IPS-NIHi11 (cell line): ENCODE data around the gene PRCD.
A peak's percentile ranks its signal among the peaks of the same experiment; 100 is the strongest.
"Not testable (repeated sequence)": the region's sequence is repeated elsewhere in the genome, so short reads cannot be mapped to it uniquely, and the experiment has no call there.

ENCODE experiments used
- DNase-seq: peaks from one replicate; pipeline ENCODE4 v3.0.0; 2012; ENCODE audit warnings: mixed read lengths, low spot score

Gene PRCD

DNA sequence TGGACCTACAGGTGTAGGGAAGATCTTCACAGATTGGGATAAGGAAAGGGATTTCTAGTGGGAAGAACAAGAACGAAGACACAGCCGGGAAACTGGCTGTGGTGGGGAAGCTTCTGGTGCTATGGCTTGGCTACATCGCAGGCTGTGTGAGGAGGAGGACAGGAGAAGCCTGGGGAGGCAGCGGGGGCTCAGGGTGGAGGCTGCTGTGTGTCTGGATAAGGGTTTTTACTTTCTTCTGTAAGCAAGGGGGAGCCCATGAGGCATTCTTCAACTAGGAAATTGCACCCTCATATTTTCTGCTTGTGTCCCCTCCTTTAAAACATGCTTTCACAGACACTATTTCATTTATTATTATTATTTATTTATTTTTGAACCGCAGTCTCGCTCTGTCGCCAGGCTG is 35.7 kb upstream of the PRCD start:
- no peak for DNase-seq

DNA sequence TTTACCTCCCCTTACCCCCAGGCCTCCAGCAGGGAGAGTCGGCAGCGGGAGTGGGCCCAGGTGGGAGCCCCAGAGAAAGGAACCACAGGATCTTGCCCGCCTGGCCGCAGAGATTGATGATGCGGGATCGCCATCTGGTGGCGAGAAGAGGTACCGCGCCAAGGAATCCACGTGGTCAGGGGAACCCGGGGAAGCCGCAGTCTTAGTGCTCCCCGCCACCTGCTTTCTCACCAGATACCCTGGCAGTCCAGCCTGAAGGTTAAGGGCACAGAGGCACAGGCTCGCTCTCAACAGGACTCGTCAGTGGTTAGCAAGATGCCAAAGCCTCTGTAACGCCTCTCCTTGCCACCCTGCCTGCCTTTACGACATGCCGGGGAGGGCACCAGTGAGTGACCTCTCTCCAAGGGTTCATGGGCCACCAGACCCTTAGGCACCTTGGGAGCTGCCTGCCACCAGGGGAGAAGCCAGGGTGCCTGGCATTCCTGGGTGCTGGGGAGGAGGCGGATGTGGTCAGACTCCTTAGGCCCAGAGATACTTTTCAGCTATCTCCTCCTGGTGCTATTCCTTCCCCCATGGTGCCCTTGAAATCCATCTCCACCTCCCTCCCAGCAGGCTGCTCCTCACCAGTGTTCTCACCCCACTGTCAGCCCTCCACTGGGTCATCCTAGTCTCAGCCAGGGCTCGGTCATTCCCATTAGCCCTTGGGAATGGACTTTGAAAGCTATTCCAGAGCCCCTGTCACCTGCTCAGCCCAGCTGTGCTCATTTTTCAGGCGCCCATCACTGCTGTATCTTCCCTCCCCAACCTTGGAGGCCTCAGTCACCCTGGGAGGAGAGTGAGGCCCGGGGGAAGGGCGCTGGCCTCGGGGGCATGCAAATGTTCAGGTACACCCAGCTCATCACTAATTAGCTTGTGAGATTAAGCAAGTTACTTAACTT is 33.2 kb upstream of the PRCD start:
- peak; percentile 90 for DNase-seq

DNA sequence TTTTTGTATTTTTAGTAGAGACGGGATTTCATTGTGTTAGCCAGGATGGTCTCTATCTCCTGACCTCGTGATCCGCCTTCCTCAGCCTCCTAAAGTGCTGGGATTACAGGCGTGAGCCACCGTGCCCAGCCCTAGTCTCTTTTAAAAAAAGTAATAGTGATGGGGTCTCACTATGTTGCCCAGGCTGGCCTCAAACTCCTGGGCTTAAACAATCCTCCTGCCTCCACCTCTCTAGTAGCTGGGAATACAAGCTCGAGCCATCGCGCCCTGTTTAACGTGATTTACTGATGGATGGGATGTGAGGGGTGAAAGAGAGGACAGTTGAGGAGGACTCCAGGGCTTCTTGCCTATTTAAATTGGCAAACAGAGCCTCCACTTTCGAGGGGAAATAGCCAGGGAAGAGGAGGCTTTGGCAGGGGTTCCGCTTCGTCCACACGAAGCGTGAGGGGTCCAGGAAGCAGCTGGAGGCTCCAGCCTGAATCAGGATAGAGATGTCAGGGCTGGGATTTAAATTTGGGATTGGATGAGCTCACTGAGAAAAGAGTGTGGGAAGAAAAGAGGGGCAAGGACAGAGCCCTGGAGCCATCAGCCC is 31.3 kb upstream of the PRCD start:
- DNase-seq, result not testable (repeated sequence)

DNA sequence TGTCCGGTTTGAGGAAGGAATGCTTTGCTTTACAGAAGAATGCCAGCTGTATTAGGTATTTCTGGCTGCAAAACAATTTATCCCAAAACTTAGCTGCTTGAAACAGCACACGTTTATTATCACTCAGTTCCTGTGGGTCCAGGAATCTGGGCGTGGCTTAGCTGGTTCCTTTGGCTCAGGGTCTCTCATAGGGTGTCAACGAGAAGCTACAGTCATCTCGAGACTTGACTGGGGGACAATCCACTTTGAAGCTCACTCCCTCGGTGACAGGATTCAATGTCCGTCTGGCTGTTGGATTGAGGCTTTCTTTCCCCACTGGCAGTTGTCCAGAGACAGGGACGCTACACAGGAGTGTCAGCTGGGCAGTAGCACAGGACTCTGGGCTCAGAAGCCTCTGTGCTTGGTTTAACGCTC is 29.0 kb upstream of the PRCD start:
- no peak for DNase-seq

GRCh38 chr17:76511668-76512365 is 28.0 kb upstream of the PRCD start:
- no peak for DNase-seq

- no peak for DNase-seq
These were observed 27.2 kb upstream of the PRCD start for GRCh38 chr17:76512366-76513305.

DNA sequence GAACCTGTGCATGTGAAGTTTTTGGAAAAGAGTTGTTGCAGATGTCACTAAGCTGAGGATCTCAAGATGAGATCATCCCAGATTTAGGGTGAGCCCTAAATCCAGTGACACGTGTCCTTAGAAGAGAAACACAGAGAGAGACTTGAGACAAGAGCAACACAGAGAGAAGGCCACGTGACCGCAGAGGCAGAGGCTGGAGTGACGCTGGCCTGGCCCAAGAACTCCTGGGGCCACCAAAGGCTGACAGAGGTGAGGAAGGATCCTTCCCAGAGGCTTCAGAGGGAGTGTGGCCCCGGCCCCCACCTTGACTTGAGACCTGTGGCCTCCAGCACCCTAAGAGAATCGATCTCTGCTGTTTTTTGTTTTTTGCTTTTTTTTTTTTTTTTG is 26.5 kb upstream of the PRCD start:
- DNase-seq, result no peak

- not testable (repeated sequence) for DNase-seq
These were observed 25.5 kb upstream of the PRCD start for GRCh38 chr17:76514355-76514754.

DNA sequence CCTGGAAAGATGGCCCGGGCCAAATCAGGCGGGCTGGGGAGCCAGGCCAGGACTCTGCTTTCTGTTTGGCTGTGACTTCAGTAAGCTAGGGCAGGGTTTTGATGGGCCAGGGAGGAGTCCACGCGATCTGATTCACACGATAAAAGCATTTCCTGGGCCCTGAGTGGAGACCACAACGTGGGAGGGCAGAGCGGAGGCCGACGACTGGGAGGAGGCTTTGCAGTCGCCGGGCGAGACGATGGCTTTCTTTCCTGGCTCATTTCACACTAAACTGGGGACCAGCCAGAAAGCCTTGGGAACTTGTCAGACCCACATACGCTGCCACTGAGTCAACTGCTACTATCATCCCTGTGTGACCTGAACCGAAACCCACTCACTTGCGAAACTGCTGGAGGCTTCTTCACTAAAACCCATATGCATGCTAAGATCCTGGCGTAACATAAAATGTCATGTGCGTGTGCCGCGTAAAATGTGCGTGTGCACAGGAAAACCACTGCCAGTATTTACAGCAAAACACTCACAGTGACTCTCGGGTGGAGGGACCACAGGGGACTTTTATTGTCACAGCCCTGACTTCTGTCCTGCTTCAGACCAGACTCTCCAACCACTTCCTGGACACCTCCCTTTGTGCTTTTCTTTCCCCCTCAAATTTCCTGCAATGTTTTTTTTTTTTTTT is 24.4 kb upstream of the PRCD start:
- DNase-seq, result no peak

- no peak for DNase-seq
These were observed 22.2 kb upstream of the PRCD start for GRCh38 chr17:76517638-76518038.

GRCh38 chr17:76519048-76519966 is 20.5 kb upstream of the PRCD start:
- no peak for DNase-seq

GRCh38 chr17:76521262-76521661 is 18.6 kb upstream of the PRCD start:
- no peak for DNase-seq

DNA sequence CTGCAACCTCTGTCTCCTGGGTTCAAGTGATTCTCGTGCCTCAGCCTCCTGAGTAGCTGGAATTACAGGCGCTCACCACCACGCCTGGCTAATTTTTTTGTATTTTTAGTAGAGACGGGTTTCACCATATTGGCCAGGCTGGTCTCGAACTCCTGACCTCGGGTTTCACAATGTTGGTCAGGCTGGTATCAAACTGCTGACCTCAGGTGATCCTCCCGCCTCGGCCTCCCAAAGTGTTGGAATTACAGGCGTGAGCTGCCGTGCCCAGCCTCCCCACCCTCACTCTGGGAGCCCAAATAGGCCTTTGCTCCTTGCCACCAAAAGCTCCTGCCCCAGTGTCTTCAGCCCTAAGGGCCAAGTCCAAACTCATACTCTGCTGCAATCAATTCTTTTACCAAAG is 18.2 kb upstream of the PRCD start:
- DNase-seq, result not testable (repeated sequence)

DNA sequence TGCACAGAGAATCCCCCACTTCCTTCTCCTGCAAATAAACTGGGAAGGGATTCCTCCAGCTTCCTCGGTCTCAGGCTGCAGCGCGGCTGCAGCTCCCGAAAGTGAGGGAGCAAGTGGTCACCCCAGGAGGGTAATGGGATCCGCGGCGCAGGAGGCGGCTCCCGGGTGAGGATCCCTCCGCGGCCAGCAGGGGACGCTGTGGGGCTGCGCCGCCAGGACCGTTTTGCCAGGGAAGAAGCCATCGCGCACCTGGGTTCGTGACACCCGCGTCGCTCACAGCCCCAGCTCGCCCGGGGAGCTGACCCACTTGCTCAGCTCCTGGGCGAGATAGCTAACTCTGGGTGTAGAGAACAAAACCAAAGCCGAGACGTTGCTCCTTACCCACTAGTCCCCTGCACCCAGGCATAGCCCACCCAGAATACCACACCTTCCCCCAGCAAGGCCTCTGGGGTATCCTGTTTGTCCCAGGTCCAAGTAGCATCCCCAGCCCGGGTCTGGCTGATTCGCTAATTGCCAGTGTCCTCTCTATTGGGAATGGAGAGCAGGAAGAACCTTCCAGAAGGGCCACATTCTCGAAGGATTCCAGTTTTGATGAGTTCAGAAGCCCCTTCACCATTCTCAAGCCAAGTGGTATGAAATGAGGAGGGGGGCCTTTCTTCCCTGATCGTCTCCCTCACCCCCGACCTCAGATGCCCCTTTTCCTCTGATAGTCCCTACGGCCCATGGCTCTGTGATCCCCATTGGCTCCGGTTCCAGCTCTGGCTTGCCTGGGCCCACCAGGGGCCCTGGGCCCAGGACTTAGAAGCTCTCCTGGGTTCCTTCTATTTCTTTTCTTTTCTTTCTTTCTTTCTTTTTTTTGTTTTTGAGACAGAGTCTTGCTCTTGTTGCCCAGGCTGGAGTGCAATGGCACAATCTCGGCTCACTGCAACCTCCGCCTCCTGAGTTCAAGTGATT is 16.5 kb upstream of the PRCD start:
- DNase-seq, result peak; percentile 94

- DNase-seq, result no peak
These were observed 15.0 kb upstream of the PRCD start for GRCh38 chr17:76524598-76525512.

- not testable (repeated sequence) for DNase-seq
These were observed 14.4 kb upstream of the PRCD start for GRCh38 chr17:76525513-76525833.

DNA sequence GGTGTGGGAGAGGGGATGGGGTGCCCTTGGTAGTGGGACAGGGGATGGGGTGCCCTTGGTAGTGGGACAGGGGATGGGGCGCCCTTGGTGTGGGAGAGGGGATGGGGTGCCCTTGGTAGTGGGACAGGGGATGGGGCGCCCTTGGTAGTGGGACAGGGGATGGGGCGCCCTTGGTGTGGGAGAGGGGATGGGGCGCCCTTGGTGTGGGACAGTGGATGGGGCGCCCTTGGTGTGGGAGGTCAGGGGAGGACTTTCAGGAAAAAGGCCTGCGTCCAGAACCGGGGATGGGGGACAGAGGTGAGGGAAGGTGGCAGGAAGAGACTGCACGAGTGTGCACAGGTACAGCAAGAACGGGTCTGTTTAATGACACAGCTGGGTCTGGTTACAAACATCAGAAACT is 12.8 kb upstream of the PRCD start:
- DNase-seq, result not testable (repeated sequence)
